ENCODE data around the gene PCDHB2.
"Not testable (repeated sequence)": the region's sequence is repeated elsewhere in the genome, so short reads cannot be mapped to it uniquely, and the experiment has no call there.

PCDHB2 gene

GRCh38 chr5:141095263-141095641 is 837 bp downstream of the PCDHB2 start:
- H3K4me1 ChIP-seq (ENCODE audit: control extremely low read depth in 1 of 4, control insufficient read depth in 4 of 4, insufficient read depth in 4 of 4, low read length in 3 of 4): no peaks in the 10 kb centered on the region
- no peaks in the 10 kb centered on the region for H3K36me3 ChIP-seq (ENCODE audit: control insufficient read depth in 4 of 4, insufficient read depth in 4 of 4, low read length in 3 of 4)
- no peak for DNase-seq
- H3K27me3 ChIP-seq (replicated peaks in 2 of 5; ENCODE audit: control insufficient read depth in 4 of 5, insufficient read depth in 5 of 5, low read length in 4 of 5): peaks cover 0 to 24% (median 9%) of the 10 kb centered on the region in 5 experiments
- peaks cover 7 to 22% (median 17%) of the 10 kb centered on the region in 5 experiments for H3K9me3 ChIP-seq (ENCODE audit: control extremely low read depth in 1 of 5, control insufficient read depth in 4 of 5, insufficient read depth in 2 of 5, low read depth in 1 of 5, low read length in 4 of 5)
- 37% methylated on average over 11 of the region's 12 CpGs for WGBS (ENCODE audit: insufficient coverage)
- POLR2A ChIA-PET: no interaction called here
- no peak overlapping the region for H3K4me3 ChIP-seq (ENCODE audit: control insufficient read depth in 1 of 7, extremely low read depth in 1 of 7, insufficient read depth in 4 of 7, low read depth in 2 of 7, low read length in 6 of 7)
- no peak overlapping the region for H3K27ac ChIP-seq (ENCODE audit: insufficient read depth in 1 of 2, low read depth in 1 of 2, low read length in 2 of 2, poor library complexity in 1 of 2, severe bottlenecking in 2 of 2)
- CTCF ChIA-PET: no interaction called here

DNA sequence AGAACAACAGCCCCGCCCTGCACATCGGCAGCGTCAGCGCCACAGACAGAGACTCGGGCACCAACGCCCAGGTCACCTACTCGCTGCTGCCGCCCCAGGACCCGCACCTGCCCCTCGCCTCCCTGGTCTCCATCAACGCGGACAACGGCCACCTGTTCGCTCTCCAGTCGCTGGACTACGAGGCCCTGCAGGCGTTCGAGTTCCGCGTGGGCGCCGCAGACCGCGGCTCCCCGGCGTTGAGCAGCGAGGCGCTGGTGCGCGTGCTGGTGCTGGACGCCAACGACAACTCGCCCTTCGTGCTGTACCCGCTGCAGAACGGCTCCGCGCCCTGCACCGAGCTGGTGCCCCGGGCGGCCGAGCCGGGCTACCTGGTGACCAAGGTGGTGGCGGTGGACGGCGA is 1.8 kb downstream of the PCDHB2 start:
- H3K4me1 ChIP-seq (ENCODE audit: control extremely low read depth in 1 of 4, control insufficient read depth in 4 of 4, insufficient read depth in 4 of 4, low read length in 3 of 4); H3K36me3 ChIP-seq (ENCODE audit: control insufficient read depth in 4 of 4, insufficient read depth in 4 of 4, low read length in 3 of 4); H3K27ac ChIP-seq (ENCODE audit: insufficient read depth in 1 of 2, low read depth in 1 of 2, low read length in 2 of 2, poor library complexity in 1 of 2, severe bottlenecking in 2 of 2); H3K4me3 ChIP-seq (ENCODE audit: control insufficient read depth in 1 of 7, extremely low read depth in 1 of 7, insufficient read depth in 4 of 7, low read depth in 2 of 7, low read length in 6 of 7); DNase-seq; CTCF ChIA-PET; POLR2A ChIA-PET: not testable (repeated sequence)
- H3K27me3 ChIP-seq (replicated peaks in 2 of 5; ENCODE audit: control insufficient read depth in 4 of 5, insufficient read depth in 5 of 5, low read length in 4 of 5): peaks cover 0 to 34% (median 15%) of the 10 kb centered on the region in 5 experiments
- H3K9me3 ChIP-seq (ENCODE audit: control extremely low read depth in 1 of 5, control insufficient read depth in 4 of 5, insufficient read depth in 2 of 5, low read depth in 1 of 5, low read length in 4 of 5): peaks cover 7 to 31% (median 27%) of the 10 kb centered on the region in 5 experiments
- WGBS (ENCODE audit: insufficient coverage): 48% methylated on average over 6 of the region's 46 CpGs

DNA sequence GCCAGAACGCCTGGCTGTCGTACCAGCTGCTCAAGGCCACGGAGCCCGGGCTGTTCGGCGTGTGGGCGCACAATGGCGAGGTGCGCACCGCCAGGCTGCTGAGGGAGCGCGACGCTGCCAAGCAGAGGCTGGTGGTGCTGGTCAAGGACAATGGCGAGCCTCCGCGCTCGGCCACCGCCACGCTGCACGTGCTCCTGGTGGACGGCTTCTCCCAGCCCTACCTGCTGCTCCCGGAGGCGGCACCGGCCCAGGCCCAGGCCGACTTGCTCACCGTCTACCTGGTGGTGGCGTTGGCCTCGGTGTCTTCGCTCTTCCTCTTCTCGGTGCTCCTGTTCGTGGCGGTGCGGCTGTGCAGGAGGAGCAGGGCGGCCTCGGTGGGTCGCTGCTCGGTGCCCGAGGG is 2.2 kb downstream of the PCDHB2 start:
- H3K36me3 ChIP-seq (ENCODE audit: control insufficient read depth in 4 of 4, insufficient read depth in 4 of 4, low read length in 3 of 4); H3K27ac ChIP-seq (ENCODE audit: insufficient read depth in 1 of 2, low read depth in 1 of 2, low read length in 2 of 2, poor library complexity in 1 of 2, severe bottlenecking in 2 of 2); H3K4me3 ChIP-seq (ENCODE audit: control insufficient read depth in 1 of 7, extremely low read depth in 1 of 7, insufficient read depth in 4 of 7, low read depth in 2 of 7, low read length in 6 of 7); H3K4me1 ChIP-seq (ENCODE audit: control extremely low read depth in 1 of 4, control insufficient read depth in 4 of 4, insufficient read depth in 4 of 4, low read length in 3 of 4); DNase-seq; POLR2A ChIA-PET; CTCF ChIA-PET: not testable (repeated sequence)
- H3K27me3 ChIP-seq (replicated peaks in 2 of 5; ENCODE audit: control insufficient read depth in 4 of 5, insufficient read depth in 5 of 5, low read length in 4 of 5): peaks cover 0 to 37% (median 15%) of the 10 kb centered on the region in 5 experiments
- peaks cover 7 to 34% (median 30%) of the 10 kb centered on the region in 5 experiments for H3K9me3 ChIP-seq (ENCODE audit: control extremely low read depth in 1 of 5, control insufficient read depth in 4 of 5, insufficient read depth in 2 of 5, low read depth in 1 of 5, low read length in 4 of 5)
- 8% methylated on average over 5 of the region's 38 CpGs for WGBS (ENCODE audit: insufficient coverage)

- WGBS (ENCODE audit: insufficient coverage): 14% methylated on average over 16 of the region's 19 CpGs
- Histone ChIP-seq H3K4me1 (ENCODE audit: control extremely low read depth in 1 of 4, control insufficient read depth in 4 of 4, insufficient read depth in 4 of 4, low read length in 3 of 4) (no peaks in the 10 kb centered on the region), H3K27ac (ENCODE audit: insufficient read depth in 1 of 2, low read depth in 1 of 2, low read length in 2 of 2, poor library complexity in 1 of 2, severe bottlenecking in 2 of 2) (no peak within 1 kb of the TSS), H3K36me3 (ENCODE audit: control insufficient read depth in 4 of 4, insufficient read depth in 4 of 4, low read length in 3 of 4) (no peaks in the 10 kb centered on the region), H3K4me3 (ENCODE audit: control insufficient read depth in 1 of 7, extremely low read depth in 1 of 7, insufficient read depth in 4 of 7, low read depth in 2 of 7, low read length in 6 of 7) (no peak within 1 kb of the TSS), H3K9me3 (ENCODE audit: control extremely low read depth in 1 of 5, control insufficient read depth in 4 of 5, insufficient read depth in 2 of 5, low read depth in 1 of 5, low read length in 4 of 5) (peaks cover 0 to 28% (median 23%) of the 10 kb centered on the region in 5 experiments), H3K27me3 (replicated peaks in 2 of 5; ENCODE audit: control insufficient read depth in 4 of 5, insufficient read depth in 5 of 5, low read length in 4 of 5) (peaks cover 0 to 29% (median 13%) of the 10 kb centered on the region in 5 experiments)
- peak; percentile 11 to 44 (median 41) for DNase-seq
- ChIA-PET CTCF (no interaction called here), POLR2A (no interaction called here)
Observed at GRCh38 chr5:141100243-141100805, 5.9 kb downstream of the PCDHB2 start, which contains the start of gene PCDHB3. Gene PCDHB3 (plus strand): TSS chr5:141100473. CDS start chr5:141100650, 177 bp downstream.

DNA sequence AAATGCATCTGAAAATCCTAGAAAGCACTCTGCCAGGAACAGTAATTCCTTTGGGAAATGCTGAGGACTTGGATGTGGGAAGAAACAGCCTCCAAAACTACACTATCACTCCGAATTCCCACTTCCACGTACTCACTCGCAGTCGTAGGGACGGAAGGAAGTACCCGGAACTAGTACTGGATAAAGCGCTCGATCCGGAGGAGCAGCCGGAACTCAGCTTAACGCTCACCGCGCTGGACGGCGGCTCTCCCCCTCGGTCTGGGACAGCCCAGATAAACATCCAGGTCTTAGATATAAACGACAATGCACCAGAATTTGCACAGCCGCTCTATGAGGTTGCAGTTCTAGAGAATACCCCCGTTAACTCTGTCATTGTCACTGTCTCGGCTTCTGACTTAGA is 6.6 kb downstream of the PCDHB2 start:
- WGBS (ENCODE audit: insufficient coverage): 45% methylated on average over 13 of the region's 20 CpGs
- ChIA-PET CTCF (no interaction called here), POLR2A (no interaction called here)
- Histone ChIP-seq H3K36me3 (ENCODE audit: control insufficient read depth in 4 of 4, insufficient read depth in 4 of 4, low read length in 3 of 4) (no peaks in the 10 kb centered on the region), H3K4me1 (ENCODE audit: control extremely low read depth in 1 of 4, control insufficient read depth in 4 of 4, insufficient read depth in 4 of 4, low read length in 3 of 4) (no peaks in the 10 kb centered on the region), H3K27ac (ENCODE audit: insufficient read depth in 1 of 2, low read depth in 1 of 2, low read length in 2 of 2, poor library complexity in 1 of 2, severe bottlenecking in 2 of 2) (no peak overlapping the region), H3K4me3 (ENCODE audit: control insufficient read depth in 1 of 7, extremely low read depth in 1 of 7, insufficient read depth in 4 of 7, low read depth in 2 of 7, low read length in 6 of 7) (no peak overlapping the region), H3K27me3 (replicated peaks in 2 of 5; ENCODE audit: control insufficient read depth in 4 of 5, insufficient read depth in 5 of 5, low read length in 4 of 5) (peaks cover 0 to 22% (median 10%) of the 10 kb centered on the region in 5 experiments), H3K9me3 (ENCODE audit: control extremely low read depth in 1 of 5, control insufficient read depth in 4 of 5, insufficient read depth in 2 of 5, low read depth in 1 of 5, low read length in 4 of 5) (peaks cover 0 to 23% (median 17%) of the 10 kb centered on the region in 5 experiments)
- DNase-seq: no peak

DNA sequence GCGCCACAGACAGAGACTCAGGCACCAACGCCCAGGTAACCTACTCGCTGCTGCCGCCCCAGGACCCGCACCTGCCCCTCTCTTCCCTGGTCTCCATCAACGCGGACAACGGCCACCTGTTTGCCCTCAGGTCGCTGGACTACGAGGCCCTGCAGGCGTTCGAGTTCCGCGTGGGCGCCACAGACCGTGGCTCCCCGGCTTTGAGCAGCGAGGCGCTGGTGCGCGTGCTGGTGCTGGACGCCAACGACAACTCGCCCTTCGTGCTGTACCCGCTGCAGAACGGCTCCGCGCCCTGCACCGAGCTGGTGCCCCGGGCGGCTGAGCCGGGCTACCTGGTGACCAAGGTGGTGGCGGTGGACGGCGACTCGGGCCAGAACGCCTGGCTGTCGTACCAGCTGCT is 7.7 kb downstream of the PCDHB2 start:
- WGBS (ENCODE audit: insufficient coverage): no CpG with 5 or more reads among the region's 39 CpGs
- H3K36me3 ChIP-seq (ENCODE audit: control insufficient read depth in 4 of 4, insufficient read depth in 4 of 4, low read length in 3 of 4); H3K4me3 ChIP-seq (ENCODE audit: control insufficient read depth in 1 of 7, extremely low read depth in 1 of 7, insufficient read depth in 4 of 7, low read depth in 2 of 7, low read length in 6 of 7); POLR2A ChIA-PET; CTCF ChIA-PET; H3K4me1 ChIP-seq (ENCODE audit: control extremely low read depth in 1 of 4, control insufficient read depth in 4 of 4, insufficient read depth in 4 of 4, low read length in 3 of 4); DNase-seq; H3K27ac ChIP-seq (ENCODE audit: insufficient read depth in 1 of 2, low read depth in 1 of 2, low read length in 2 of 2, poor library complexity in 1 of 2, severe bottlenecking in 2 of 2): not testable (repeated sequence)
- Histone ChIP-seq H3K9me3 (ENCODE audit: control extremely low read depth in 1 of 5, control insufficient read depth in 4 of 5, insufficient read depth in 2 of 5, low read depth in 1 of 5, low read length in 4 of 5) (peaks cover 0 to 23% (median 17%) of the 10 kb centered on the region in 5 experiments), H3K27me3 (replicated peaks in 2 of 5; ENCODE audit: control insufficient read depth in 4 of 5, insufficient read depth in 5 of 5, low read length in 4 of 5) (peaks cover 0 to 22% (median 10%) of the 10 kb centered on the region in 5 experiments)

DNA sequence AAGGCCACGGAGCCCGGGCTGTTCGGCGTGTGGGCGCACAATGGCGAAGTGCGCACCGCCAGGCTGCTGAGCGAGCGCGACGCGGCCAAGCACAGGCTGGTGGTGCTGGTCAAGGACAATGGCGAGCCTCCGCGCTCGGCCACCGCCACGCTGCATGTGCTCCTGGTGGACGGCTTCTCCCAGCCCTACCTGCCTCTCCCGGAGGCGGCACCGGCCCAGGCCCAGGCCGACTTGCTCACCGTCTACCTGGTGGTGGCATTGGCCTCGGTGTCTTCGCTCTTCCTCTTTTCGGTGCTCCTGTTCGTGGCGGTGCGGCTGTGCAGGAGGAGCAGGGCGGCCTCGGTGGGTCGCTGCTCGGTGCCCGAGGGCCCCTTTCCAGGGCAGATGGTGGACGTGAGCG is 8.1 kb downstream of the PCDHB2 start:
- ChIA-PET POLR2A (interaction anchor here (0.6 kb wide), 1 partner anchor 37 kb away, joined by 4 read pairs; no protein-coding TSS in a partner anchor), CTCF (interaction anchor here (1.1 kb wide), 1 partner anchor 33 kb away, joined by 3 read pairs; no protein-coding TSS in a partner anchor)
- not testable (repeated sequence) for H3K4me3 ChIP-seq (ENCODE audit: control insufficient read depth in 1 of 7, extremely low read depth in 1 of 7, insufficient read depth in 4 of 7, low read depth in 2 of 7, low read length in 6 of 7); H3K36me3 ChIP-seq (ENCODE audit: control insufficient read depth in 4 of 4, insufficient read depth in 4 of 4, low read length in 3 of 4); H3K4me1 ChIP-seq (ENCODE audit: control extremely low read depth in 1 of 4, control insufficient read depth in 4 of 4, insufficient read depth in 4 of 4, low read length in 3 of 4); H3K27ac ChIP-seq (ENCODE audit: insufficient read depth in 1 of 2, low read depth in 1 of 2, low read length in 2 of 2, poor library complexity in 1 of 2, severe bottlenecking in 2 of 2); DNase-seq
- peaks cover 0 to 23% (median 17%) of the 10 kb centered on the region in 5 experiments for H3K9me3 ChIP-seq (ENCODE audit: control extremely low read depth in 1 of 5, control insufficient read depth in 4 of 5, insufficient read depth in 2 of 5, low read depth in 1 of 5, low read length in 4 of 5)
- WGBS (ENCODE audit: insufficient coverage): 20% methylated on average over 2 of the region's 38 CpGs
- peaks cover 0 to 22% (median 10%) of the 10 kb centered on the region in 5 experiments for H3K27me3 ChIP-seq (replicated peaks in 2 of 5; ENCODE audit: control insufficient read depth in 4 of 5, insufficient read depth in 5 of 5, low read length in 4 of 5)

All from common myeloid progenitor, CD34-positive (primary cell).